HG02588 (cell line): ENCODE data around the gene TUBGCP3.
"Not testable (repeated sequence)": the region's sequence is repeated elsewhere in the genome, so short reads cannot be mapped to it uniquely, and the experiment has no call there.

ENCODE experiments used
- ATAC-seq: cut with Tn5 transposase; IDR thresholded peaks from one replicate; pipeline ENCODE4 v1.9.1; 2021; ENCODE audit warnings: mild to moderate bottlenecking, moderate library complexity; ENCODE audit not compliant: unreplicated experiment

The TUBGCP3 gene

DNA sequence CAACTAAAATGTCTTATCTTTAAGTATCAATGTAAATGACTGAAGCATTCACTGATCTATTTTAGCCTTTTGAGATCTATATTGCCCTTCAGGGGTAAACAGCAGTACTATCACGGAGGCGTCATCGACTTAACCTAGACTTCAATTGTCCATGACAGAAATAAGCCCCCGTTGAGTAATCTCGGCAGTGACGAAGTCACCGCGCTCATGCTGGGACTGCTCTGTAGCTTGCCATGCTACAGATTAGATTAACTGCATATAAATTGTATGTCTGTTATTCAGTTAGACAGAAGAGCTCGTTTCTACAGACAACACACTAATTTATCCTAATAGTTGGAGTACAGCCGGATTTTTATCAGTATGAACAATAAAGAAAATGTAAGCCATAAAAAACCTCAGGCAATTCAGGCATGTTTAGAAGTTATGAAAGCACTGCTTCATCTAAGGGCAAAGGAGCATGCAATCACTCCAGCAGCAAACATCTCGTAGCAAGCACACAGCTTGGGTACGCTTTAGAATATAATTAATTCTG is 56.6 kb downstream of the TUBGCP3 start:
- no peak for ATAC-seq

DNA sequence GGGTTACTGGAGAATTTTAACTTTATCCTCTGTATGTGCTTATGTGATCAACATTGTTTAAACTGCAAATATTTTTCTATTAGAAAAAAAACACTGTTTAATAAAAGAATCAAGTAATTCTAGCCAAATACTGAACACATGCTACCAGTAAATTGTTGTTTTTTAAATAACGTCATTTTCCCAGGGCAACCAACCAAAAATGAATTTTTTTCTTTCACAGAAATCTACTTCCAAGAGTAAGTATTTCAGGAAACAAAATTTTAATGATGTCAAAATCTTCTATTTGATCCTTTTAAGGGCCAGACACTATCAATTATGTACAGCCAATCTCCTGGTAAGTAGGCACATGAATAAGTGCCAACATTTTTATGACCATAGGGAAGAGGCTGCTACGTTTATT is 57.1 kb downstream of the TUBGCP3 start:
- no peak for ATAC-seq

DNA sequence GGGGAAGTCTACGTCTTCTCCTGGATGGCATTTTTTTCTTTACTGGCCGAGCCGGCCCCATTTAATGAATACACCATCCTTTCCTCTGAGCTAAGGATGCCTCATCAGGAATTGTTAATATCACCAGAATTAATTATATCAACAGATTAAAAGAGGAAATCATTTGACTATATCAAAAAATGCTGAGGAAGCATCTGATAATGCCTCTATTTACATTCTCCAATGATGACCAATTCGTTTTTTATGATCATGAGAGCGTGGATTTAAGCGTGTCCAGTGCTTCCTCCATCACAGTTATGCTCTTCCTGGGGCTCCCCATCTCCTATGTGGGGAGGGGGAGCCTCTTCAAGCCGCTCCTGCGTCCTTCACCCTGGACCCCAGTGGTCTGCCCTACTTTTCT is 58.7 kb downstream of the TUBGCP3 start:
- ATAC-seq, result no peak

DNA sequence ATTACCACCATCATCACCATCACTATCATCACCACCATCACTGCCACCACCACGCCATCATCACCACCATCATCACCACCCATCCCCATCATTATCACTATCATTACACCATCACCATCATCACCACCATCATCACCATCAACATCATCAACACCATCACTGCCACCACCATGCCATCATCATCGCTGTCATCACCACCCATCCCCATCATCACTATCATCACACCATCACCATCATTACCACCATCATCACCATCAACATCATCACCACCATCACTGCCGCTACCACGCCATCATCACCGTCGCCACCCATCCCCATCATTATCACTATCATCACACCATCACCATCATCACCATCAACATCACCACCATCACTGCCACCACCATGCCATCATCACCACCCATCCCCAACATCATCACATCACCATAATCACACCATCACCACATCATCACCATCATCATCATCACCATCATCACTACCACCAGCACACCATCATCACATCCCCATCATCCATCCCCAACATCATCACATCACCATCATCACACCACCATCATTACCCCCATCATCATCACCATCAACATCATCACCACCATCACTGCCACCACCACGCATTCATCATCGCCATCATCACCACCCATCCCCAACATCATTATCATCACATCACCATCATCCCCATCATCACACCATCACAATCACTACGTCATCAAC is 61.7 kb downstream of the TUBGCP3 start:
- ATAC-seq, result no peak

DNA sequence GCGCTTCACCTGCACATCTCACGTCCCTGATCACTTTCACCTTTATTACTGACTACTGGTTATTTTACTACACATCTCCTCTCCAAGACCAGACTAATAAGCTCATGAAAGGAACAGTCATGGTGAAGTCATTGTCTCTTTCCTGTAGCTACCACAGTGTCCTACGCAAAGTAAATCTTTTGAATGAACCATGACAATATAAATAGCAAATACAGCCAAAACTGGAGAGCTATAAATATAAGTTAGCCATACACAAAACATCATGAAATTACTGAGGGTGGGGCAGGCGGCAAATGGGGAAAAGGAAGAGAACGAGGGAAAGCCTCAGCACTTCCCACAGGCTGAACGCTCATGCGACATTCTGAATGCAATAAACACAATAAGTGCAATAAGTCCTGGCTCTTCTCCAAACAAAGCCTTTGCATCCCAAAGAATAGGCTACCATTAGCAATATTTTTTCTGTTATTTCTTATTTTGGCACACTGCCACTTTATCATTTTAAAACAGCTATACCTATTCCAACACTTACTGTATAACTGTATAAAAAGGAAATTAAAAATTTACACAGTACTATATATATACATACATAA is 62.5 kb downstream of the TUBGCP3 start:
- no peak for ATAC-seq

DNA sequence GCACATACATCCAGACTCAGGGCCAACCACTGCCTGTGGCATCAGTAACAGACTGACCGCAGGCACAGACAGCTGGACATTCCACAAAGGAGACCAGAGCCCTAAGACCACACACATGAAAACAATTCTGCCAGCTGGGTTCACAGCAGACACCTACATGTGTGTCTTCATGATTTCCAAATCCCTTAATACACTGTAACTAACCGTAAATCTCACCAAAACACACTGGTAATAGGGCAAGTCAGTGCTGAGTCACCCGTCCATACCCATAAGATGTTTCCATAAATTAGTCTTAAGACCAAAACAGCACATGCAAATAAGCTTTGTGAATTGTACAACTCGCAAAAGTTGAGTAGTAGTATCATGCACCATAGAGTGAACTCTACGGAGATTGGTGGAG is 65.4 kb downstream of the TUBGCP3 start:
- ATAC-seq, result no peak

DNA sequence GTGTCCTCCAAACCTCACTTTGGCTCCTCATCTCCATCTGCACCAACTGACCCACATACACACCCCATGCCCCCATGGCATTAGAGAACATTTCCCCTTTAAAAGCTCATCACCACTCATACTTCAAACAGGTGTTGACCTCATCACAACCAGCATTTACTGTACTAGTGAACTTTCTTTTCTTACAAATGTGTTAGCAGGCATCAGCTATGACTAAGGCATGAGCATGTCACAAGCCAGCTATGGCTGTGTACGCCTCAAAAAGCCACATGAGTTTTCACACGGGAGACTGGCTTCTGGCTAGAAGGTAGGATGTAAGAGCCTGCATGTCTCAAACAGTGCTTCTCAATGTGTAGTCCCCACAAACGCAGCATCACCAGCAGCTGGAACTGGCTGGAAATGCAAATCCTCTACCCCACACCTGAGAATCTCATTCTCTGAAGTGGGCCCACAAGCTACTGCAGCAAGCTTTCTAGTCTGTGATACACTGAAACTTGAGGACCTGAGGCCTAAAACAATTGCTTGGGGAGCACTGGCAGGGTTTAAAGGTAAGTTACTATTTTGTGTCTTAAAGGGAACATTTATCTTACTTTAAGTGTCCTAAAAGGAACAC is 66.8 kb downstream of the TUBGCP3 start:
- no peak for ATAC-seq

DNA sequence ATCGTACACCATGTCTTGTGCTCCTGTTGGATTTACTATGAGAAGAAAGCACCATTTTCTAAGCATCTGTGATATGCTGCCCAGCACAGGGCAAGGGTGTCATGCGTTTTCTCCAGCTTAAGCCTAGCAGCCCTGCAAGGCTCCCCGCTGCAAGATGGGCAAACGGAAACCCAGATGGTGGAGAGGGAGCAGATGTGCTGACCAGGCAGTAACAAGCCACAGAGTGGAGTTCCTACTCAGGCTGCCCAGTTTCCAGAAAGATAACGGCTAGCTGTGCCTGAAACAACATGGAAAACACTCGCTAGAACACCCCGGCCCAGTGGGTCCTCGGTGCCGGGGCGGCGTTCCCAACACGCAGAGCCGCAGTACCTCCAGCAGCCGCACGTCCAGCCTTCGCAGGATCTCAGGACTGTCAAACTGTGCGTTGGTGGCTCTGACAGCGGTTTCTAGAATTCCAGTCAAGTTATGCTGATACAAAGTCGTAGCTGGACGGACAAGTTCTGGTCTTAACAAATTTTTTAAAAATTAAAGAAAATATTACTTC is 68.4 kb downstream of the TUBGCP3 start:
- no peak for ATAC-seq

DNA sequence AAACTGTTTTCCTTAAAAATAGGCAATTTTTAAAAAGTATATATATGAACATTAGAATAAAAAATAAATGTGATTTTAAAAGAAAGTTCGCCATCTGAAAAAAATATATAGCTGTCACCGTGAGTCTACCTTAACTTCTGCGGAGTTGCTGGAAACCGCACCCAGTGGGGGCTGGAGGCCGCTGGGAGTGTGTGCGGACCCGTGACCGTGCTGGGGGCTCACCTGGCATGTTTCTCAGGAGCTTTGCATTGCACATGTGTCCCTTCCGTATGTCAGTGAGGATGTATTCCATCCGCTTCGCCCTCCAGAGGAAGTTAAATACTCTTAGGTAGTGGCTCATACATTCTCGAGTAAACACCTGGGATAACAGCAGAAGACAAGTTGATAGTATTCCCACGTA is 71.7 kb downstream of the TUBGCP3 start:
- ATAC-seq, result no peak

DNA sequence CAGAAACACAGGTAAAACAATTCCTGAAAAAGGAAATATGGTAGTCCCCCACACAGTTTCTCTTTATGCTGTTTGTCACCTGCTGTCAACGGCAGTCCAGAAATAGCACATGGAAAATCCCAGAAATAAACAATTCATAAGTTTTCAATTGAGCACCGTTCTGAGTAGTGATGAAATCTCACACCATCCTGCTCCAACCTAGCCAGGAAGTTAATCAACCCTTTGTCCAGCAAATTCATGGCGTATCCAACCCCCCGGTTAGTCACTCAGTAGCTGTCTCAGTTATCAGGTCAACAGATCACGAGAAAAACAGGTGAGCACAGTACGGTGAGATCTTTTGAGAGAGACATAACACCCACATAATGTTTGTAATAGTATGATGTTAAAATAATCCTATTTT is 74.2 kb downstream of the TUBGCP3 start:
- no peak for ATAC-seq

DNA sequence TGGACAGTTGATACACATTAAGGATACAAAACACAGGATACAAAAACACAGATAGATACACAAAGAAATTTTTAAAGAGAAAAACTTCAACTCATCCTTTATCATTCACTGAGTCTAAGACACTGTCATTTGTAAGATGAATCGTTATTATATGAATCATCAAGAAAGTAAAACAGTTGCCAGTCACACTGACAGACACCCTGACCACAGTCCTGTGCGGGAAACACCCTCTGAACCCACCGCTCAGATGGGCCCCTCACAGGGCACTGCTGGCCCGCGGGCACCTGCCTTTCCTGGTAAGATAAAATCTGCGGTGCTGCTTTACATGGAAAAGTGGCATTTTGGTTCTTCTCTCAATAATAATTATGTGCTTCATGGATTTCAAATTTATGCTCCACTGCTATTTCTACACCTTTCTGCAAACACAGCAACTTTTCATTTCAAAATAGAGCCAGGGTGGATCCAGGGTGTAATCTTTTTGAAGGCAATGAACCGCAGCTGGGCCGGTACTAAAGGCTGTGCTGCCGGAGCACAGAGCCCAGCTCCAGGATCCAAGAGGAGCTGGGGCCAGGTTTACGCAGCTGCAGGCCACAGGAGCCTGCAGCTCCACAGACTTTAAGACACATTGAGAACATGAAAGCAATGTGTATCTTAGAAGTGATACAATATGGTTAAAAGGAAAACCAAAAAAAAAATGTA is 76.8 kb downstream of the TUBGCP3 start:
- no peak for ATAC-seq

DNA sequence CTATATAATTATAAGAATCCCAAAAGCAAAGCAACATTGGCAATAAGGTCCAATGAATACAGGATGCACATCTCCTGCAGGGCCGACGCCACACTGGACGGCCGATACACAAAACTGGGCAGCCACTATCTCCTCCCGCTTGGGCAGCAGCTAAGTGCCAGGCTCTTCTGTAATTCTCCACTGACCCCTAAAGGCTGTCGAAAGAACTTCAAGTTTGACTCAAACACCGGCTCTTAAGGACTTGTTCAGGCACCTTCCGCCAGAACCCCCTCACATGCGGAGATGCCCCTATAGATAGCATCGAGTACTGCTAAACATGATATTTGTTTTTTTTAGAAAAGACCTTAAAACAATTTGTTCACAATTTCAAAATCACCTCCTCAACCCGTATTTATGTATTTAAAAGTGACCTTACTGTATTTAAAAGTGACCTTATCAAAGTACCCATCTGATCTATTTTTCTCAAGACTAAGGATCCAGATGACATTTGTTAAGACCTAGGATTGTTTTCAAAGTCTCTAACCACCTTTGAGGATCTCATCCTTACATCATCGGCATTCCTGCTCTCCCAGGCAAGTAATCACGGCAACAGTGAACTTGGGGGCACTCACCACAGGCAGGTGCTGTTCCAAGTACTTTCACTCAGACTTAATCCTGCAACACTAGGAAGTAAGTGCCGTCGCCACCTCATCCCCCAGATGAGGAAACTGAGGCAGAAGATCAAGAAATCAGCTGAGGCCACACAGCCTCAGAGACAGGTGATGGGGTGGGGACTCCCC is 77.8 kb downstream of the TUBGCP3 start:
- no peak for ATAC-seq

DNA sequence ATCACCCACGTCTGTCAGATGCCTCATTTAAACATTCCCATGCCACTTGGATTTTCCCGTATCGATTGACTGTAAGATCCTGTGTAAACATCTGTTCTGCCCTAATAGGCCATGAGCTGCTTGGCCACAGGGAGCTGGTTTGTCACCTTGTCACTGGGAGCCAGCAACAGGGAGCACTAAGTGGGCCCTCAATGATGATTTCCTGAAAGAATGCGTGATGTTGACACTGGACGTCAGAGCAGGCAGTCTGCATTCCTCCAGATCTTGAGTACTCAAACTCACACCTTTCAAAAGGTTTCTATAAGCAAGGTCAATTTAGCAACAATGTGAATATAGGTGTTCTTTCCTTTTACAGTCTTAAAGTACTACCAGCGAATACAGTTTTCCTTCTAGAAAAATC is 78.8 kb downstream of the TUBGCP3 start:
- ATAC-seq, result no peak

DNA sequence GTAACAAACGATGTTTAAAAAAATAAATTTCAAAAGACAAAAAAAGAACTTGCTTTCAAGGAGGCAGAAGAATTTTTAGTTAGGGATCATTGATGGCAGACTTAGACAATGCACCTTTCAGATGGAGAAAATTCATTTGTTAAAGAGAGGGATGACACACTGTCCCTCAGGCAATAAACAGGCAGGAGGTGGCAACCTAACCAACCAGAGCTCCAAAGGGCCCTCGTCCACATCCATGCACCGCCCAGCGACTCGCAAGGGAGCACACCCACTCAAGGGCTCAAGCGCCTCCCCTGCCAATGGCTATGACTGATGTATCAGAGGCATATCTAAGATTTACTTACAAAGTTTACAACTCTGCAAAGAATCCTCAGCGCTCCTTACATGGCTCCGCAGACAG is 81.9 kb downstream of the TUBGCP3 start:
- ATAC-seq, result no peak

DNA sequence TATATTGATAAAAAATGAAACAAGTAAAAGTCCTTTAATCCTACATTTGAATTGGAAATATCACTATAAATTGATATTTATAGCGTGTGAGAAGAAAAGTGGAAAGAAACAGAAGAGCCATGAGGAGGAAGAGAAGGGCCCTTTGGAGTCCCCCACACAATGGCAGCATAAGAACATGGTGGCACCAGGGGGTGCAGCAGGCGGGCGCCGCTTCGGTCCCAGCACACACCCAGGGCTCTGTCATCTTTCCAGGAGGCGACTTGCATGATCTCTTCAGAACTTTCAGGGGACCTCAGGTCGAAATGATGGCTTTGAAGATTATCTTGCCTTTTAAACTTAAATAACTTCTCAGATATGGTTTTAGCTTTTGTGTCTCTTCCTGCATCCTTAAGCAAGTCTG is 91.8 kb downstream of the TUBGCP3 start:
- ATAC-seq, result no peak

DNA sequence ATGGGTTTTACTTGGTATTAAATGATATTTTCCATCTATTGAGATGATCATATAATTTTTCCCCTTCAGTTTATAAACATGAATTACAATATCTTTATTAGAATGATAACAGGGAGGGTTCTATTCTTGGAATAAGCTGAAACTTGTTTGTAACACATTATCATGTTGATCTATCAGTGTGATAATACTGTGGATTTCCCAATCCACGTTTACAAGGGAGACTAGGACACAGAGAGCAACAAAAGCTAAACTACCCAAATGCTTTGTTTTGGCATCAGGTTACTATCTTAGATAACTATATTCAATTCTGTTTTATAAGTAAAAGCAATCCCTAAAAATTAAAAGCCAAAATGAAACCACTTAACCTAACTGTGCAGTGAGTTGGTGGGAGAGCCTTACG is 92.5 kb downstream of the TUBGCP3 start:
- no peak for ATAC-seq

DNA sequence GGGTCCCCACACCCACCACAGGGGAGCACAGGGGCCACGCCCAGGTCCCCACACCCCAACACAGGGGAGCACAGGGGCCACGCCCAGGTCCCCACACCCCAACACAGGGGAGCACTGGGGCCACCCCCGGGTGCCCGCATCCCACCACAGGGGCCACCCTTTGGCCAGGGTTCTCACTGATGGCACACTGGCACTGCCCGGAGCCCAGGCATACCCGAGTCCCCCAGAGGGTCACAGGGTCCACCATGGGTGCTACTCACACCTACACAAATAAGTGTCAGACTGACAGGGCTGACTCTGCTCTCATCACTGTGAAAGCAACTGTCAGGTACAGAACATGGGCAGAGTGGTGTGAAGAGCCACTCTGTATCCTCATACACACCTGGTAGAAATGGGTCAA is 98.8 kb downstream of the TUBGCP3 start:
- ATAC-seq, result no peak

DNA sequence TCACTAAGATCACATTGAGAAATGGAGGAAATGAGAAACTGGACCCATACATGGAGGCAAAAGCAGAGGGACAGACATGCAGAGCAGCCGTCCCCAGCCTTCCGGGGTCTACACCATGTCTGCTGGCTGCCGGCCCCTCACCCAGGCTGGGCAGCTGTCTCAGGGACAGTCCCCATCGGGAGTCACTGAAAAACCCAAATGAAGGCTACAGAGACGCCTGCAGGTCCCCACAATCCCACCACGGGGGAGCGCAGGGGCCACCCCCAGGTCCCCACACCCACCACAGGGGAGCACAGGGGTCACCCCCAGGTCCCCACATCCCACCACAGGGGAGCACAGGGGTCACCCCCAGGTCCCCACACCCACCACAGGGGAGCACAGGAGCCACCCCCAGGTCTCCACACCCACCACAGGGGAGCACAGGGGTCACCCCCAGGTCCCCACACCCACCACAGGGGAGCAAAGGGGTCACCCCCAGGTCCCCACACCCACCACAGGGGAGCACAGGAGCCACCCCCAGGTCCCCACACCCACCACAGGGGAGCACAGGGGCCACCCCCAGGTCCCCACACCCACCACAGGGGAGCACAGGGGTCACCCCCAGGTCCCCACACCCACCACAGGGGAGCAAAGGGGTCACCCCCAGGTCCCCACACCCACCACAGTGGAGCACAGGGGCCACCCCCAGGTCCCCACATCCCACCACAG is 99.5 kb downstream of the TUBGCP3 start:
- ATAC-seq, result not testable (repeated sequence)

DNA sequence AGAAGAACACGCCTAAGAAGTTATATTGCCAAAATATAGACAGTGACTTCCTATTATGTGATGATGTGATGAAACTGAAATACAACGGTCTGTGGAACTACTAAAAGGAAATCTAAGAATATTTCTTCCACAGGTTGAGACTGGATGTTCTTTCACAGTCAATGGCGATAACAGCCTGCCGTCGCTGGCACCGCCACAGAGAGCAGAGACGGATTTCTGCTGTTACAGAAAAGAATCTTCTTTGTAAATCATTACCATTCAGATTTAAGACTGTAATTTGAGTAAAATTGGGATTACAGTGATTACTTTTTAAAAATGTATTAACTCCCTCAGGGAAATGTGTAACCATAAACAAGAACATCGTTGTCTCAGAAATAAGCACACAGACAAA is 100.8 kb downstream of the TUBGCP3 start:
- ATAC-seq, result no peak
